ENCODE data around the gene WDR59. TPM values are rescaled to one million over a fixed set of nuclear protein-coding genes. Genes with fewer than 3 reads are reported as not detected.
A peak's percentile ranks its signal among the peaks of the same experiment; 100 is the strongest.

The WDR59 gene
- total RNA-seq, 1 donor: 14.8 TPM

DNA sequence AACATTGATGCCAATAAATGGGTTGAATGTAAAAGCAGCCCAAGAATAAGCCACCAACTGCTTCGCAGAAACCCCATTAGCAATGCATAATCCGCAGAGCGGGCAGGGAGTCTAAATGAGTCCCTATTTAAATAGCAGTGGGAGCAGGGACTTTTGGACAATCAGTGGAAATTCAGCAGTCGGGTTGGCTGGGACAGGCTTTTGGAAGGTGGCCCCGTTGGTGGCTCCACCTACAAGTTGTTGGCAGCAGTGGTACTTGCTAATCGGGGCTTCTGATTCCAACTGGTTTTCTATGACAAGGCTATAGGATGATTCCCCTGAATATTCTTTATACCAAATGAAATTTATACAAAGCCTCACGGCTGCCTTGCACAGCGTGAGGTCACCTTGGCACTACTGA lies 86.3 kb downstream of the WDR59 start:
- H2AFZ ChIP-seq (ENCODE audit: low read length): no peak overlapping the region
- H4K20me1 ChIP-seq (ENCODE audit: insufficient read depth, low read length): no peaks in the 10 kb centered on the region
- peaks cover 3% of the 10 kb centered on the region for H3K36me3 ChIP-seq (ENCODE audit: insufficient read depth, low read length)
- no peaks in the 10 kb centered on the region for H3K27me3 ChIP-seq (ENCODE audit: insufficient read depth, low read length)
- TF ChIP-seq CTCF (IDR thresholded peaks at IDR 0.05; ENCODE audit: extremely low read depth, low read depth, low read length): no peak
- no peak for DNase-seq (ENCODE audit: insufficient read length, low spot score, missing footprints)
- no peaks in the 10 kb centered on the region for H3K9me3 ChIP-seq (ENCODE audit: low read depth, low read length)
- no peak overlapping the region for H3K4me2 ChIP-seq (ENCODE audit: insufficient read depth, low read length)
- H3K27ac ChIP-seq (ENCODE audit: low read depth, low read length): no peak overlapping the region
- peaks cover 2% of the 10 kb centered on the region for H3K4me1 ChIP-seq (ENCODE audit: insufficient read depth, low read length)
- H3K4me3 ChIP-seq (ENCODE audit: insufficient read depth, low read length): no peak overlapping the region
- no peaks in the 10 kb centered on the region for H3K79me2 ChIP-seq (ENCODE audit: insufficient read depth, low read length)

DNA sequence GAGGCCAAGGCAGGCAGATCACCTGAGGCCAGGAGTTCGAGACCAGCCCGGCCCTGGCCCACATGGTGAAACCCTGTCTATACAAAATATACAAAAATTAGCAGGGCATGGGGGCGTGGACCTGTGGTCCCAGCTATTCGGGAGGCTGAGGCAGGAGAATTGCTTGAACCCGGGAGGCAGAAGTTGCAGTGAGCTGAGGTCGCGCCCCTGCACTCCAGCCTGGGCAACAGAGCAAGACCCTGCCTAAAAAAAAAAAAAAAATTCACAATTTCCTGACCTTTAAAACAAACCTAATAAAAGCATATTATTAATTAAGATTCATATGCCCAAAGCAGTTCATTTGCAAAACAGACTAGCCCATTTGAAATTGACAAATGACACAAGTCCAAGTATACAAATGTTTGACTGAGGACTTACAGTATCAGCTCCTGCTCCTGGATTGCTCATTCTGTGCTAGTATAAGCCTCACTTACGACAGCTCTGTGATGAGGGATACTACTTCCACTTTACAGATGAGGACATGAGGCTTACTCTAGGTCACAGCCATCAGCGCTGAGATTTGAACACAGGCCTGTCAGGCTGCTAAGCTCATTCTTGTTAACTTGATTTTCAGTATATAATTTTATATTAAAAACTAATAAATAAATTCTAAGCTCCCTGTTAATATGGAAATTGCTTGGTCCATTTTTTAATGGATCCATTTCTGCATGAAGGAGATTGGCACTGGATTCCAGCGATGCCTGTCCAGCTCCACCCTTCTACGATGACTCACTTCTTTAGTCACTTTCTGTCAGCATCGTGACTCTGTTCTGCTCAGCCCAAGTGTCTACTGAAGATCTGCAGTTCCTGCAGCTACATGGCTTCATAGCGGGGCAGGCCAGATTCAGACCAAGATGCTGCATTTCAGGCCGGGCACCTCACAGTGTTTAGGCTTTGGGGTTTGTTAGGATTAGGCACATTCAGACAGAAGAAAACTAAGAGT lies 88.2 kb downstream of the WDR59 start:
- Histone ChIP-seq H3K9me3 (ENCODE audit: low read depth, low read length) (no peaks in the 10 kb centered on the region), H3K36me3 (ENCODE audit: insufficient read depth, low read length) (peaks cover 14% of the 10 kb centered on the region), H3K4me3 (ENCODE audit: insufficient read depth, low read length) (no peak overlapping the region), H2AFZ (ENCODE audit: low read length) (no peak overlapping the region), H3K27ac (ENCODE audit: low read depth, low read length) (no peak overlapping the region), H4K20me1 (ENCODE audit: insufficient read depth, low read length) (no peaks in the 10 kb centered on the region), H3K79me2 (ENCODE audit: insufficient read depth, low read length) (no peaks in the 10 kb centered on the region), H3K4me2 (ENCODE audit: insufficient read depth, low read length) (no peak overlapping the region), H3K27me3 (ENCODE audit: insufficient read depth, low read length) (no peaks in the 10 kb centered on the region), H3K4me1 (ENCODE audit: insufficient read depth, low read length) (peaks cover 2% of the 10 kb centered on the region)
- DNase-seq (ENCODE audit: insufficient read length, low spot score, missing footprints): peak; percentile 90
- no peak for TF ChIP-seq CTCF (IDR thresholded peaks at IDR 0.05; ENCODE audit: extremely low read depth, low read depth, low read length)

- no peaks in the 10 kb centered on the region for H3K9me3 ChIP-seq (ENCODE audit: low read depth, low read length)
- H3K4me3 ChIP-seq (ENCODE audit: insufficient read depth, low read length): no peak overlapping the region
- DNase-seq (ENCODE audit: insufficient read length, low spot score, missing footprints): no peak
- no peak overlapping the region for H3K27ac ChIP-seq (ENCODE audit: low read depth, low read length)
- H3K4me2 ChIP-seq (ENCODE audit: insufficient read depth, low read length): no peak overlapping the region
- no peak overlapping the region for H2AFZ ChIP-seq (ENCODE audit: low read length)
- no peak for TF ChIP-seq CTCF (IDR thresholded peaks at IDR 0.05; ENCODE audit: extremely low read depth, low read depth, low read length)
- H3K27me3 ChIP-seq (ENCODE audit: insufficient read depth, low read length): no peaks in the 10 kb centered on the region
- no peaks in the 10 kb centered on the region for H3K79me2 ChIP-seq (ENCODE audit: insufficient read depth, low read length)
- H3K36me3 ChIP-seq (ENCODE audit: insufficient read depth, low read length): peaks cover 24% of the 10 kb centered on the region
- H3K4me1 ChIP-seq (ENCODE audit: insufficient read depth, low read length): peaks cover 2% of the 10 kb centered on the region
- no peaks in the 10 kb centered on the region for H4K20me1 ChIP-seq (ENCODE audit: insufficient read depth, low read length)
Observed at GRCh38 chr16:74893541-74893940, 91.4 kb downstream of the WDR59 start.
